ENCODE measurements around the gene TUBB4A. TPM values are rescaled to one million over a fixed set of nuclear protein-coding genes. Genes with fewer than 3 reads are reported as not detected.

TUBB4A gene
- total RNA-seq, 1 experiment from 2014 or later, result 18.5 TPM

DNA sequence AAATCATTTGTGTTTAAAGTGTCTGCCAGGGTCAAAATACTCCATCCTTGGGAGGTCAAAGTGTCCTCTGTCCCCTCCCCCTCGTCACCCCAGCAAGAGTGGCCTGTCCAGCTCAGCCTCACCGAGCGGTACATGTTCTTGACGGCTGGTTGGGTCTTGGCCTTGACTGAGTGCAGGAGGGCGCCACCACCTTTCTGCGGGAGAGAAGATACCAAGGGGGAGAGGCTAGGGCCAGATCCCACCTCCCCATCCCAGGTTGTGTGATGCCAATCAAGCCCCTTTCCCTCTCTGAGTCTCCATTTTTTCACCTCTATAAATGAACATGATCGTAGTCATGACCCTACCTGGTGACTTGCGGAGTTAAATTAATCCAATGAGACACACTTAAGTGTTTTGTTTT is 31.9 kb downstream of the TUBB4A start (continued):
- TF ChIP-seq, protein P1, sequence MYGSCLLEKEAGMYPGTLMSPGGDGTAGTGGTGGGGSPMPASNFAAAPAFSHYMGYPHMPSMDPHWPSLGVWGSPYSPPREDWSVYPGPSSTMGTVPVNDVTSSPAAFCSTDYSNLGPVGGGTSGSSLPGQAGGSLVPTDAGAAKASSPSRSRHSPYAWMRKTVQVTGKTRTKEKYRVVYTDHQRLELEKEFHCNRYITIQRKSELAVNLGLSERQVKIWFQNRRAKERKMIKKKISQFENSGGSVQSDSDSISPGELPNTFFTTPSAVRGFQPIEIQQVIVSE (CRISPR knock-in tag; IDR thresholded peaks at IDR 0.05; ENCODE audit: borderline replicate concordance), result no peak
- TF ChIP-seq, protein P2, sequence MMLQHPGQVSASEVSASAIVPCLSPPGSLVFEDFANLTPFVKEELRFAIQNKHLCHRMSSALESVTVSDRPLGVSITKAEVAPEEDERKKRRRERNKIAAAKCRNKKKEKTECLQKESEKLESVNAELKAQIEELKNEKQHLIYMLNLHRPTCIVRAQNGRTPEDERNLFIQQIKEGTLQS (CRISPR knock-in tag; conservative IDR thresholded peaks at IDR 0.05), result no peak
- no peak for TF ChIP-seq NFYB (CRISPR knock-in tag; conservative IDR thresholded peaks at IDR 0.05; ENCODE audit: low read depth)
- TF ChIP-seq, protein P3, sequence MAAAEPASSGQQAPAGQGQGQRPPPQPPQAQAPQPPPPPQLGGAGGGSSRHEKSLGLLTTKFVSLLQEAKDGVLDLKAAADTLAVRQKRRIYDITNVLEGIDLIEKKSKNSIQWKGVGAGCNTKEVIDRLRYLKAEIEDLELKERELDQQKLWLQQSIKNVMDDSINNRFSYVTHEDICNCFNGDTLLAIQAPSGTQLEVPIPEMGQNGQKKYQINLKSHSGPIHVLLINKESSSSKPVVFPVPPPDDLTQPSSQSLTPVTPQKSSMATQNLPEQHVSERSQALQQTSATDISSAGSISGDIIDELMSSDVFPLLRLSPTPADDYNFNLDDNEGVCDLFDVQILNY (CRISPR knock-in tag; IDR thresholded peaks at IDR 0.05), result no peak
- TF ChIP-seq NR2C2 (CRISPR knock-in tag; IDR thresholded peaks at IDR 0.05), result no peak

DNA sequence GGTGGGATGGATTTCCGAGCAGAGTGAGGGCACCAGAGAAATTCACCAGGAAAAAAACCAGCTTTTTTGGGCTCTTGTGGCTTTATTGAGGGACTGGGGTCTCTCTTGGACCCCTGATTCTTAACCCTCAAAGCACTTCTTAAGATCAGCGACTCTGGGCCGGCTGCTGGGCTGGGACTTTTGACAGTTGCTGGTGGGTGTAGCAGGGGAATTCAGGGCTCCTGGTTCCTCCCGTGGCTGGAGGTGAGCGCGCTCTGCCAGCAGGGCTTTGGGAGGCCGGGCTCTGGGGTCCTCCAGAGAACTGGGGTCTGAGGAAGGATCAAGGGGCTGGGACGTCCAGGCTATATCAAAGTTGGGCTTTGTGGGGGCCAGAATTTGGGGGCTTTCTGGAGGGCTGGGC is 34.7 kb downstream of the TUBB4A start:
- ChIA-PET CTCF (no interaction called here), POLR2A (no interaction called here)
- no peak for DNase-seq (ENCODE audit: low spot score)
- peaks cover 3% of the 10 kb centered on the region; the same call in 1 of the 2 replicates for H3K36me3 Mint-ChIP-seq
- H3K27ac Mint-ChIP-seq, result no peak overlapping the region
- ATAC-seq, result no peak
- peaks cover 8% of the 10 kb centered on the region for H3K27me3 Mint-ChIP-seq (ENCODE audit: low read depth)
- no peaks in the 10 kb centered on the region for H3K9me3 Mint-ChIP-seq
- no peak for TF ChIP-seq ARID4B (CRISPR knock-in tag; IDR thresholded peaks at IDR 0.05; ENCODE audit: borderline replicate concordance)
- no peak for TF ChIP-seq ATF2 (CRISPR knock-in tag; IDR thresholded peaks at IDR 0.05; ENCODE audit: borderline replicate concordance, low read depth)
- H3K4me3 Mint-ChIP-seq, result no peak overlapping the region
- peaks cover 15% of the 10 kb centered on the region for H3K4me1 Mint-ChIP-seq

- Mint-ChIP-seq H3K4me3 (no peak overlapping the region), H3K4me1 (peaks cover 15% of the 10 kb centered on the region), H3K27me3 (ENCODE audit: low read depth) (peaks cover 13% of the 10 kb centered on the region), H3K9me3 (no peaks in the 10 kb centered on the region), H3K27ac (no peak overlapping the region), H3K36me3 (peaks cover 3% of the 10 kb centered on the region; the same call in 1 of the 2 replicates)
- ChIA-PET CTCF (no interaction called here), POLR2A (no interaction called here)
- ATAC-seq (no peak), DNase-seq (ENCODE audit: low spot score) (no peak)
- TF ChIP-seq PREB (CRISPR knock-in tag; IDR thresholded peaks at IDR 0.05; ENCODE audit: borderline replicate concordance) (no peak), ZNF416 (CRISPR knock-in tag; IDR thresholded peaks at IDR 0.05) (no peak), NFE2L1 (CRISPR knock-in tag; IDR thresholded peaks at IDR 0.05) (no peak), NR2C2 (CRISPR knock-in tag; IDR thresholded peaks at IDR 0.05) (no peak), MXD4 (CRISPR knock-in tag; IDR thresholded peaks at IDR 0.05; ENCODE audit: borderline replicate concordance) (no peak), ARID4B (CRISPR knock-in tag; IDR thresholded peaks at IDR 0.05; ENCODE audit: borderline replicate concordance) (no peak), ZBTB43 (CRISPR knock-in tag; IDR thresholded peaks at IDR 0.05) (no peak), NFYB (CRISPR knock-in tag; conservative IDR thresholded peaks at IDR 0.05; ENCODE audit: low read depth) (no peak), CREB1 (CRISPR knock-in tag; IDR thresholded peaks at IDR 0.05) (no peak), MYBL2 (CRISPR knock-in tag; IDR thresholded peaks at IDR 0.05) (no peak)
- TF ChIP-seq, protein P4, sequence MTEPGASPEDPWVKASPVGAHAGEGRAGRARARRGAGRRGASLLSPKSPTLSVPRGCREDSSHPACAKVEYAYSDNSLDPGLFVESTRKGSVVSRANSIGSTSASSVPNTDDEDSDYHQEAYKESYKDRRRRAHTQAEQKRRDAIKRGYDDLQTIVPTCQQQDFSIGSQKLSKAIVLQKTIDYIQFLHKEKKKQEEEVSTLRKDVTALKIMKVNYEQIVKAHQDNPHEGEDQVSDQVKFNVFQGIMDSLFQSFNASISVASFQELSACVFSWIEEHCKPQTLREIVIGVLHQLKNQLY (CRISPR knock-in tag; IDR thresholded peaks at IDR 0.05), result no peak
Observed at GRCh38 chr19:6466526-6467248, 35.4 kb downstream of the TUBB4A start.
